Activated CD4-positive, CD25-positive, alpha-beta regulatory T cell treated with anti-CD3 and anti-CD28 coated beads, Interleukin-2, amount 50 U/mL, for 72 hours (primary cell): ENCODE measurements around the gene TARS3.
"Not testable (repeated sequence)": the region's sequence is repeated elsewhere in the genome, so short reads cannot be mapped to it uniquely, and the experiment has no call there.

ENCODE experiments used
- DNase-seq: peaks from one replicate; pipeline ENCODE4 v3.0.0; 2021

Gene TARS3

GRCh38 chr15:101697488-101697887, 26.8 kb downstream of the TARS3 start:
- no peak for DNase-seq

GRCh38 chr15:101696829-101697228, 27.4 kb downstream of the TARS3 start:
- no peak for DNase-seq

DNA sequence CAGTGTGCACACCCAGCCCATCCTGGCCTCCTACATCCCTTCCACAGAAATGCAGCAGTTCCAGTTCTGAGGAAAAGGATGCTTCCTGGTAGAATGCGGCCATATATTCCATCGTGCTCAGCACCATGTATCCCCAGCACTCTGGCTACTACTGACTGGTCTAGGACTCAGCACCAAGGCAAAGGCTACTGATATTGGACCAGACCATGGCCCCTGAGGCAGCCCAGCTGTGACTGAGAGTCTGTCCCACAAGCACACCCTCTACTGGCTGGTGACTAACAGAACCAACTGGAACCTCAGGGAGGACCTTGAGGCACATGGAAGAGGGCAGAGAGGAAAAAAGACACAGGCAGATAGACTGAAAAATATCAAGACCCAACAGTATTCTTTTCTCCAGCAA, 30.0 kb downstream of the TARS3 start:
- DNase-seq: no peak

DNA sequence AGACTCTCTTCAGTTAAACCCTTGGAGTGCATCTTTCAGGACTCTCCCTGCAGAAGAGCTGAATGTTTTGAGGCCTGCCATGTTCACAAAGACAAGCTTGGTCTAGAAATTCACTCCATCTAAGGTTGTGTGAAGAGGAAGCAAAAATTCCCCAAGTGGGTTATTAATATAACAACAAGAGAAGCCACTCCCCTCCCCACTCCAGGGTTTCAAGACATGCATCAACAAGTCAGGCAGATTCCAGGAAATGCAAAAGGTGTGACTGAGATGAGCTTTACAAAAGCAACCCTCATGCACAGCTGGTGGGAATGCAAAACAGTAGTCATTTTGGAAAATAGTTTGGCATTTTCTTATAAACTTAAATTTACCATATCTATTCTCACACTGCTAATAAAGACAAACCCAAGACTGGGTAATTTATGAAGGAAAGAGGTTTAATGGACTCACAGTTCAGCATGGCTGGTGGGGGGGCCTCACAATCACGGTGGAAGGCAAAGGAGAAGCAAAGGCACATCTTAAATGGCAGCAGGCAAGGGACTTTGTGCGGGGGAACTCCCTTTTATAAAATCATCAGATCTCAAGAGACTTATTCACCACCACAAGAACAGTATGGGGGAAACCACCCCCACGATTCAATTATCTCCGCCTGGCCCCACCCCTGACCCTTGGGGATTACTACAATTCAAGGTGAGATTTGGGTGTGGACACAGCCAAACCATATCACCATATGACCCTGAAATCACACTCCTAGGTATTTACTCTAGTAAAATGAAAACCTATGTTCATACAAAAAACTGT, 31.3 kb downstream of the TARS3 start:
- no peak for DNase-seq

GRCh38 chr15:101689901-101690300, 34.4 kb downstream of the TARS3 start:
- no peak for DNase-seq

DNA sequence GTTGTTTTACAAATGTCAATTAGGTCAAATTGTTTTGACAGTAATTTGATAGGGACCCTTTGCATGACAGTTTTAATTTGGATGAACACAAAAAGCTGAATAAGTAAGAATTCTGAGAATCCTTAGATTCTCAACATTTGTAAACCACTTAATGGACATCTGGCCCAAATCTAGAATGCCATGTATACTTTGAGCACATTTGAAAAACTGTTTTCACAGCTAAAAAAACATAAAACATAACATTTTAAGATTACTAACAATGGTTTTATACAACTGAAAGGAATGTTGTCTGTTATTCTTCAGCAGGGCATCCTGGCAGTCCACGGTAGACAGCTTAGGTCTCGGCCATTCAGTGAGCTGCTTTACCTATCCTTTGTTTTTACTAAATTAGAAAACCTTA, 37.6 kb downstream of the TARS3 start:
- no peak for DNase-seq

- no peak for DNase-seq
Observed at GRCh38 chr15:101684877-101685276, 39.4 kb downstream of the TARS3 start.

GRCh38 chr15:101684384-101684783, 39.9 kb downstream of the TARS3 start:
- DNase-seq: no peak

GRCh38 chr15:101679806-101680205, 44.5 kb downstream of the TARS3 start:
- DNase-seq: no peak

DNA sequence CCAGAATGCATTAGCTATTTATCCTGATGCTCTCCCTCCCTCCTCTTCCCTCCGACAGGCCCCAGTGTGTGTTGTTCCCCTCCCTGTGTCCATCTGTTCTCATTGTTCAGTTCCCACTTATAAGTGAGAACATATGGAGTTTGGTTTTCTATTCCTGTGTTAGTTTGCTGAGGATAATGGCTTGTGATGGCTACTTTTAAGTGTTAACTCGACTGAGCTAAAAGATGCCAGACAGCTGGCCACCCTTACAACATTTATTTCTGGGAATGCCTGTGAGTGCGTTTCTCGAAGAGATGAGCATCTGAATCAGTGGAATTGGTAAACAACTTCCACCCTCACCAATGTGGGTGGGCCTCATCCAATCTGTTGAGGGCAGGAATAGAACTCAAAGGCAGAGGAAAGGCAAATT, 47.3 kb downstream of the TARS3 start:
- DNase-seq: no peak

- no peak for DNase-seq
Observed at GRCh38 chr15:101675796-101676582, 48.3 kb downstream of the TARS3 start.

GRCh38 chr15:101675015-101675414, 49.3 kb downstream of the TARS3 start:
- no peak for DNase-seq

- no peak for DNase-seq
Observed at GRCh38 chr15:101672298-101672697, 52.0 kb downstream of the TARS3 start.

- no peak for DNase-seq
Observed at GRCh38 chr15:101669744-101670143, 54.5 kb downstream of the TARS3 start.

- no peak for DNase-seq
Observed at GRCh38 chr15:101667881-101668280, 56.4 kb downstream of the TARS3 start.

DNA sequence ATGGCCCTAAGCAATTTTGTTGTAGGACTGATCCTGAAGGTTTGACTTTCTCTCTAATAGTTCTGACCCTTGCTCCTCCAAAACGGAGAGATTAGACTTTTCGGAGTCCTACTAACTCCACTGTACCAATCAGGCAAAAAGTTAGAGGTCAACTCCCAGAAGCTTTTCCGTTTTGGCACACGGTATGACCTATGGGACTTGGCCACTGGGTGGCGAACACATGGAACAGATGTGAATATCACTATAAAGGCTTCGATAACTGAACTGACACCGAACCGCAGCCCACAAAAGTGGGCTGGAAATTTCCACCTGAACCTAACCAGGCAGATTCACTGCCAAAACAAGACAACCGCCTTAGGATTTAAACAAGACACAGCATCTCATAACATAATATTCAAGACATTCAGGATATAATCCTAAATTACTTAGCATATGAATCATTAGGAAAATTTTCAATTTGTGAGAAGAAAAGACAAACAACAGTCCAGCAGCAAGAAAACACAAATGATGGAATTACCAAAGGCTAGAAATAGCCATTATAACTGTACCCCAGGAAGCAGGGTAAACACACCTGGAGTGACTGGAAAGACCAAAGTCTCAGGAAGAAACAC, 59.9 kb downstream of the TARS3 start:
- DNase-seq: no peak

- no peak for DNase-seq
Observed at GRCh38 chr15:101662203-101662602, 62.1 kb downstream of the TARS3 start.

GRCh38 chr15:101660005-101660404, 64.3 kb downstream of the TARS3 start:
- DNase-seq: no peak

- no peak for DNase-seq
Observed at GRCh38 chr15:101657968-101658784, 66.1 kb downstream of the TARS3 start.

DNA sequence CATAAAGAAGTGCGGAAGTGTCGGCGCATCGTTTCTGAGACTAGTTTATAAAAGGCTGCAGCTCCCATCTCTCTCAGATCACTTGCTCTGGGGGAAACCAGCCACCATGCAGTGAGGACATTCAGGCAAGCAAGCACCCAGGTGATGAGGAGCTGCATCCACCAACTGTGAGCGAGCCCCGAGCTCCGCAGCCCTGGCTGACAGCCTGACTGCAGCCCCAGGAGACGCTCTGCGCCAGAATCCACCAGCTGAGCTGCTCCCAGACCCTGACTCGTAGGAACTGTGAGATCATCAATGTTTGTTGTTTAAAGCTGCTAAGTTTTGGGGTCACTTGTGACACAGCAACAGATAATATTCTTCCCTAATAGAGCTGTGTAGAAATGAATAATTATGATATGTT, 67.1 kb downstream of the TARS3 start:
- DNase-seq: no peak

DNA sequence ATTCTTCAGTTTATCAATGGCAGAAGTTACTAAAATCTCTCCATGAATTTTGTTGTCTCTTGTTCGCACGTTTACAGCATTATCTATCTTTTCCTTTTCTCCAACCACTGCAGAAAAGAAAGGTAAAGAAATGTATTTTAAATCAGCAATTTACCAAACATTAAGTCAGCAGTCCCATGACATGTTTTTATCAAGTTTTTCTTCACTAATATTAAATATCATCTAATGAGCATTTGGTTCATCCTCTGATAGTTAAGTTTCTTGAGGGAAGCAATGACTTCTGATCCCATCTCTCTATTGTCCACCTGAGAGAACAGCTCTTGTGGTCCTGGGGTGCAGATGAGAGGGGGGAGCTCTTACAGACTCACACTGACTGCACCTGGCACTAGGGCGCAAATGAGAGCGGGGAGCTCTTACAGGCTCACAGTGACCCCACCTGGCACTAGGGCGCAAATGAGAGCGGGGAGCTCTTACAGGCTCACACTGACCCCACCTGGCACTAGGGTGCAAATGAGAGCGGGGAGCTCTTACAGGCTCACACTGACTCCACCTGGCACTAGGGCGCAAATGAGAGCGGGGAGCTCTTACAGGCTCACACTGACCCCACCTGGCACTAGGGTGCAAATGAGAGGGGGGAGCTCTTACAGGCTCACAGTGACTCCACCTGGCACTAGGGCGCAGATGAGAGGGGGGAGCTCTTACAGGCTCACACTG, 69.5 kb downstream of the TARS3 start:
- DNase-seq: not testable (repeated sequence)

GRCh38 chr15:101654171-101654570, 70.1 kb downstream of the TARS3 start:
- no peak for DNase-seq
